Measurements from ENCODE around the gene PARP1. TPM values are rescaled to one million over a fixed set of nuclear protein-coding genes. Genes with fewer than 3 reads are reported as not detected.

PARP1 gene
- total RNA-seq, 6 experiments from 2014 or later, result 62.5 to 95.6 (median 91.9) TPM

DNA sequence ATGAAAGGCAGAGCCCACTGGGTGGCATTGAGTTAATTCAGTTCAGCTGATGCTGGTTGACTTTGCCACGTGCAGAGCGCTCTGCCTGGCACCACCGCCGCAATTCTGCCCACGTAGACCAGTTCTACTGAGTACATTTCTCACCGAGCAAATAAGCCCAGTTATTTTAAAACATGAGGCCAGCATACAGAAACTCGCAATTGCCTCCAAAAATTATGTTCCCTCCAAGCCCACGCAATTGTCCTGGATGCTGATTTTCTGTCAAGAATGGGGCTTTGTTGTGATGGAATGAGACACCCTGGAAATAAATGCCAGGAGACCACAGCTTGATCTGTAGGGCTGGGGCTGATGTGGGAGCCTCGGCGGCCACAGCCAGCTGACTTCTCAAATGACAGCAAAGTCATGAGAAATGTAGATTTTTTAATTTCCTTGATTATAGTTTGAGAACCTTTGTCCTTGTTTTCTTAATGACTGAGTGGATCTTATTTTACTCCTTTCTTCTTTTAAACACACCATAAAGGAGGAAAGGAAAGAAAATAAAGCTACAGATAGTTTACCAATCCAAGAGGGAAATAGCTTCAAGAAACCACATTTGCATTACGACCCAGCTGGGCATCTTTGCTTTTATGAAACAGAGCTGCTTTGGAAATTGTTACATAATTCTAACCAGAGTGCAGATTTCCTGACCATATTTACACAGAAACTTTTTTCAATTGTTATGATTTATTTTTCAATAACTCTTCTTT is 11.6 kb upstream of the PARP1 start:
- Mint-ChIP-seq H3K4me3 (no peak overlapping the region), H3K36me3 (ENCODE audit: low read depth) (no peaks in the 10 kb centered on the region), H3K27ac (no peak overlapping the region), H3K4me1 (ENCODE audit: low read depth) (no peaks in the 10 kb centered on the region), H3K9me3 (no peaks in the 10 kb centered on the region), H3K27me3 (ENCODE audit: insufficient read depth) (peaks cover 32% of the 10 kb centered on the region)
- DNase-seq, result no peak
- TF ChIP-seq, protein P1, sequence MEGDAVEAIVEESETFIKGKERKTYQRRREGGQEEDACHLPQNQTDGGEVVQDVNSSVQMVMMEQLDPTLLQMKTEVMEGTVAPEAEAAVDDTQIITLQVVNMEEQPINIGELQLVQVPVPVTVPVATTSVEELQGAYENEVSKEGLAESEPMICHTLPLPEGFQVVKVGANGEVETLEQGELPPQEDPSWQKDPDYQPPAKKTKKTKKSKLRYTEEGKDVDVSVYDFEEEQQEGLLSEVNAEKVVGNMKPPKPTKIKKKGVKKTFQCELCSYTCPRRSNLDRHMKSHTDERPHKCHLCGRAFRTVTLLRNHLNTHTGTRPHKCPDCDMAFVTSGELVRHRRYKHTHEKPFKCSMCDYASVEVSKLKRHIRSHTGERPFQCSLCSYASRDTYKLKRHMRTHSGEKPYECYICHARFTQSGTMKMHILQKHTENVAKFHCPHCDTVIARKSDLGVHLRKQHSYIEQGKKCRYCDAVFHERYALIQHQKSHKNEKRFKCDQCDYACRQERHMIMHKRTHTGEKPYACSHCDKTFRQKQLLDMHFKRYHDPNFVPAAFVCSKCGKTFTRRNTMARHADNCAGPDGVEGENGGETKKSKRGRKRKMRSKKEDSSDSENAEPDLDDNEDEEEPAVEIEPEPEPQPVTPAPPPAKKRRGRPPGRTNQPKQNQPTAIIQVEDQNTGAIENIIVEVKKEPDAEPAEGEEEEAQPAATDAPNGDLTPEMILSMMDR (IDR thresholded peaks at IDR 0.05), result no peak

DNA sequence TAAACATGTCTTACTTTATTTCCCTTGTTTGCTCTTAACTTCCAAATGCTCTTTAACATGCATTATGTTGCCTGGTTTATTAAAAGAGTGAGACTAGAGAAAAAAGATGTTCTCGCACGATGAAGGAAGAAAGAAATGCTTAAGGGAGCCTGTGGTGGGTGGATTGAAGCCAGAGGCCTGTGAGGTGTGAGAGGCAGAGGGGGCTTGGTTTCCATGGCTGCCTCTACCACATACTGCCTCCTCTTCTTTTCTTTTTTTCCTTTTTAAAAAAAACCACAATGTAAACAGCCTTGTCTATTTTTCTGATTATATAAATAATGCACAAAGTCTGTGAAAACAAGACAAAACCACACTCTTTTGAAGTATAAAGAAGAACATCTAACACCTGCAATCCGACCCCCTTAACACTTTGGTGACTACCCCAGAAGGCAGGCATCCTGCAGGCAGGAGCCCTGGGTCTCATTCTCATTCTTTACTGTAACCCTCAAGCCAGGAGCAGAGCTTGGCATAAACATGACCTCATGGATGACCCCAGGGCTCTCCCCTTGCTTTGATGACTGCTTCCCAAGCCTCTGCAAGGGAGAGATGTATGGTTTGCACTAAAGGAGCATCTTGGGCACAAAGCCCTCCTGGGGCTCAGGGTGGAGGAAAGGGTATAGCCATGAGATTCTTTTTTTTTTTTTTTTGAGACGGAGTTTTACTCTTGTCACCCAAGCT is 10.1 kb upstream of the PARP1 start:
- no peak overlapping the region for H3K27ac Mint-ChIP-seq
- DNase-seq, result no peak
- H3K4me1 Mint-ChIP-seq (ENCODE audit: low read depth), result no peaks in the 10 kb centered on the region
- H3K4me3 Mint-ChIP-seq, result no peak overlapping the region
- H3K27me3 Mint-ChIP-seq (ENCODE audit: insufficient read depth), result peaks cover 33% of the 10 kb centered on the region
- no peaks in the 10 kb centered on the region for H3K9me3 Mint-ChIP-seq
- TF ChIP-seq, protein P1 (IDR thresholded peaks at IDR 0.05), result no peak
- H3K36me3 Mint-ChIP-seq (ENCODE audit: low read depth), result no peaks in the 10 kb centered on the region

DNA sequence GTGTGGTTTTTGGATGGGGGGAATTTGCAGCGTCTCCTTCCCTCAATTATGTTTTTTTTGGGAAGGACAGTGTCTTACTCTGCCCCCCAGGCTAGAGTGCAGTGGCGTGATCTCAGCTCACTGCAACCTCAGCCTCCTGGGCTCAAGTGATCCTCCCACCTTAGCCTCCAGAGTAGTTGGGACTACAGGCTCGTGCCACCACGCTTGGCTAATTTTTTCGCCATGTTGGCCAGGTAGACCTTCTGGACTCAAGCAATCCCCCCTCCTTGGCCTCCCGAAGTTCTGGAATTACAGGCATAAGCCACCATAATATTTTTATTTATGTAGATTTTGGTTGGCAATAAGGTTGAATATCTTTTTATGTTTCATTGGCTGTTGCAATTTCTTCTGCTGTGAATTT is 9.5 kb upstream of the PARP1 start:
- no peaks in the 10 kb centered on the region for H3K36me3 Mint-ChIP-seq (ENCODE audit: low read depth)
- no peaks in the 10 kb centered on the region for H3K4me1 Mint-ChIP-seq (ENCODE audit: low read depth)
- TF ChIP-seq, protein P1 (IDR thresholded peaks at IDR 0.05), result no peak
- no peak overlapping the region for H3K27ac Mint-ChIP-seq
- no peaks in the 10 kb centered on the region for H3K9me3 Mint-ChIP-seq
- no peak for DNase-seq
- peaks cover 36% of the 10 kb centered on the region for H3K27me3 Mint-ChIP-seq (ENCODE audit: insufficient read depth)
- no peak overlapping the region for H3K4me3 Mint-ChIP-seq

DNA sequence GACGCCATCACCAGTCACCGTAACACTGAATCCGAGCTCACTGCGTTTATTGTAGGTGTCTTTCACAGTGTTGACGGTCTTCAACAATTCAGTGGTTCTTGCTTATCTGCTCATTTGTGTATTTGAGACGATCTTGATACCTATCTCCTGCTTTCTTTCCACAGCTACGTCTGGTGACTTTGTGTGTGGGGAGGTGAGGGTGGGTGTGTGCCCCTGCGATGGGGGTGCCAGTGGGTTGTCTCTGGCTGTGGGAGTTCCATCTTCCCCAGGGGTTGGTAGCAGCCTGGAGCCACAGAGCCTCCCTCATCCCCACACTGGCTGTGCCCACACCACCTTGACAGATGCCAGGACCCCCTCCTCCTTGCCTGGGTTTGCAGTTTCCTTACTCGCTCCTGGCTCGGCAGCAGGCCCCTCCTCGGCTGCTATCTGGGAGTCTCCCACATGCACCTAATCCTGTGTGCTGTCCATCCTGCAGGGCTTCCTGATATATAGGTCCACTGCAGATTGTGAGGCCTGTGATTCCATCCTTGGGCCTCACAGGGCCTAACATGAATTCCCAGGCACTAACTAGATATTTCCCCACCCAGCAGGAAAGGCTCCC is 6.3 kb upstream of the PARP1 start:
- no peaks in the 10 kb centered on the region for H3K4me1 Mint-ChIP-seq (ENCODE audit: low read depth)
- DNase-seq, result no peak
- H3K4me3 Mint-ChIP-seq, result no peak overlapping the region
- H3K27ac Mint-ChIP-seq, result no peak overlapping the region
- H3K36me3 Mint-ChIP-seq (ENCODE audit: low read depth), result no peaks in the 10 kb centered on the region
- no peaks in the 10 kb centered on the region for H3K9me3 Mint-ChIP-seq
- TF ChIP-seq, protein P1 (IDR thresholded peaks at IDR 0.05), result no peak
- peaks cover 33% of the 10 kb centered on the region for H3K27me3 Mint-ChIP-seq (ENCODE audit: insufficient read depth)

DNA sequence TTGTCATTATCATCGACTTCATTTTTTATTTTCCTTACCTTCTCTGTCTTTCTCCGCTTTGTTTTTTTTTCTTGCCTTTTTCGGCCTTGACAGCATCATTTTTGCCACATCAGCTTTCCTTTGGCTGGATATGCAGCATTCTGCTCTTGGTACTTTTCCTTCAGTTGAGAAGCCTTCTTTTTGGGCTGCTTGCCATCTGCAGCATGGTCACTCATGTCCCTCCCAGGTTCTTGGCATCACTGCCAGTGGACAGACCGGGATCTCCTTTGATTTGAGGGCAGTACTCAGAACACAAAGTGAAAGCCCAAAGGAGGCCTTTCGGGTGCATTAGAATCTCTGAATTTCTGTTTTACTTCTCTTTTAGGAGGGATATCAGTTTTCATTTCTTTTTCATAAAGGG is 3.7 kb upstream of the PARP1 start:
- Mint-ChIP-seq H3K36me3 (ENCODE audit: low read depth) (no peaks in the 10 kb centered on the region), H3K27me3 (ENCODE audit: insufficient read depth) (peaks cover 23% of the 10 kb centered on the region), H3K4me1 (ENCODE audit: low read depth) (peaks cover 6% of the 10 kb centered on the region), H3K9me3 (no peaks in the 10 kb centered on the region), H3K4me3 (no peak overlapping the region; the same call in 1 of the 2 replicates), H3K27ac (no peak overlapping the region)
- TF ChIP-seq, protein P1 (IDR thresholded peaks at IDR 0.05), result no peak
- DNase-seq, result no peak
